GM10248 (cell line): Measurements from ENCODE around the gene ADAM22.

ENCODE experiments used
- CTCF ChIA-PET: fragments of 300-600 bp; sonication (Branson Sonifier 250); formaldehyde crosslinking; extraction: SDS; loops from one replicate; lab custom pipeline; 2021; ENCODE audit warnings: antibody characterized with exemption; lab: Yijun Ruan, JAX
- POLR2A ChIA-PET: fragments of 350-650 bp; sonication (Branson Sonifier 250); formaldehyde crosslinking; extraction: SDS; loops from one replicate; lab custom pipeline; 2020; ENCODE audit warnings: antibody characterized with exemption; lab: Yijun Ruan, JAX
- DNase-seq: peaks from one replicate; pipeline ENCODE4 v3.0.0; 2012; ENCODE audit errors: extremely low spot score
- TF ChIP-seq, protein P1 (sequence below): IDR thresholded peaks from 2 replicates; pipeline ENCODE4 v1.5.1; 2012; ENCODE audit warnings: mild to moderate bottlenecking, low read depth; ENCODE audit errors: extremely low read depth, missing control alignments, control extremely low read depth

ADAM22 gene

DNA sequence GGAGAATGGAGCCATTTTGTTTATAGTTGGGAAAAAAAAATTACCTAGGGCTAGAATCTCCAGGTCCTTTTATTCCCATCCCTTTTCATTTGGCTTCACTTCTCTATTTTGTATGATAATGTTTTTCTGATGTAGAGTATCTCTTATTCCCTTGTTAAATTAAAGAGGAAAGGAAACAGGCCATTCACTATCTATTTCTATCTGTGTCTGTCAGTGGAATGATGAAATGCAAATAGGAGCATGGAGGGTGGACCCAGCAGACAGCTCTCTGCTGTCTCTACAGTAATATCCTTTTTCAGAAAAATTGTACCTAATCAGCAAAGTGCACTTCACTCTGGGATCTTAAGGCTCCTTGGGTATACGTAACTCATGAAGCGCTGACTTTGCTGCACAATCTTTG, 149.8 kb downstream of the ADAM22 start:
- DNase-seq, result no peak
- TF ChIP-seq, protein P1, sequence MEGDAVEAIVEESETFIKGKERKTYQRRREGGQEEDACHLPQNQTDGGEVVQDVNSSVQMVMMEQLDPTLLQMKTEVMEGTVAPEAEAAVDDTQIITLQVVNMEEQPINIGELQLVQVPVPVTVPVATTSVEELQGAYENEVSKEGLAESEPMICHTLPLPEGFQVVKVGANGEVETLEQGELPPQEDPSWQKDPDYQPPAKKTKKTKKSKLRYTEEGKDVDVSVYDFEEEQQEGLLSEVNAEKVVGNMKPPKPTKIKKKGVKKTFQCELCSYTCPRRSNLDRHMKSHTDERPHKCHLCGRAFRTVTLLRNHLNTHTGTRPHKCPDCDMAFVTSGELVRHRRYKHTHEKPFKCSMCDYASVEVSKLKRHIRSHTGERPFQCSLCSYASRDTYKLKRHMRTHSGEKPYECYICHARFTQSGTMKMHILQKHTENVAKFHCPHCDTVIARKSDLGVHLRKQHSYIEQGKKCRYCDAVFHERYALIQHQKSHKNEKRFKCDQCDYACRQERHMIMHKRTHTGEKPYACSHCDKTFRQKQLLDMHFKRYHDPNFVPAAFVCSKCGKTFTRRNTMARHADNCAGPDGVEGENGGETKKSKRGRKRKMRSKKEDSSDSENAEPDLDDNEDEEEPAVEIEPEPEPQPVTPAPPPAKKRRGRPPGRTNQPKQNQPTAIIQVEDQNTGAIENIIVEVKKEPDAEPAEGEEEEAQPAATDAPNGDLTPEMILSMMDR, result no peak
- POLR2A ChIA-PET, result no interaction called here
- CTCF ChIA-PET, result interaction anchor here (1.3 kb wide), 1 partner anchor 11 kb away, joined by 3 read pairs; no protein-coding TSS in a partner anchor

DNA sequence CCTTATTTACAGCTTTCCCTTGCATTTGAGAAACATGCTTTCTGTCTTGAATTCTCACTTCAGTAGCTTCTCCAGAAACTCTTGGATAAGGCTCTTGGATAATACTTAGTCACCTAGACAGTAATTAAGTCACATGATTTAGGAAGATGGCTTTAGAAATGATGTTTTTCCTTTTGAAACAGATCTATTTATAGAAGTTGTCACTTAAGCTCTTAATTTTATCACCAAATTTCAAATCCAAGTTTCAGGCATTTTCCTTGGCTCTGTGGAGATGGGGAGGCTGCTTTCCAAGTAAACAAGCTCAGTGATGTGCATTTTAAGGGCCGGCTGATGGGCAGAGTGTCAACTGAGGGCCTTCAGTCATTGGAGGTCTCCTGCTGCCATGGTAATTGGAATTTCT, 155.5 kb downstream of the ADAM22 start:
- CTCF ChIA-PET, result interaction anchor here (1.0 to 2.8 kb wide), 7 partner anchors 9 to 252 kb away, joined by 3 to 10 read pairs (median 5); no protein-coding TSS in a partner anchor
- TF ChIP-seq, protein P1, result no peak
- DNase-seq, result no peak
- POLR2A ChIA-PET, result no interaction called here

DNA sequence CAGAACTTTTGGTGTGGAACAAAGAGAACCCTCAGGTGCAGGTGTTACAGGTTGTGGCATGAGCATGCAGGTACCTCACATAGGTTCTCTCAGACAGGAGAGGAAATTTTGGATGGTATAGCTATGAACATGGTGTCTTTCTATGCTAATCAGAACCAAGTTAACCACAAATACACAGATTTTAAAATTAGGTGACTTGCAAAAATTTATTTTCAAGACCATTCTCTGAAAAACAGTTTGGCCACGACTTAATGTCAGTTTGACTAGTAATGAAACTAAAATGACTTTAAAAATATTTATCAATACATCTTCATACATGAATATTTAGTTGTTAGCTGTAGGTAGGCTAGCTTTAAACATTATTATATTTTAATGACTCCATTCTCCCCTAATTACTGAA, 156.2 kb downstream of the ADAM22 start:
- no peak for DNase-seq
- TF ChIP-seq, protein P1, result no peak
- CTCF ChIA-PET, result interaction anchor here (1.0 to 2.8 kb wide), 8 partner anchors 8 to 253 kb away, joined by 3 to 10 read pairs (median 4); no protein-coding TSS in a partner anchor
- POLR2A ChIA-PET, result no interaction called here

DNA sequence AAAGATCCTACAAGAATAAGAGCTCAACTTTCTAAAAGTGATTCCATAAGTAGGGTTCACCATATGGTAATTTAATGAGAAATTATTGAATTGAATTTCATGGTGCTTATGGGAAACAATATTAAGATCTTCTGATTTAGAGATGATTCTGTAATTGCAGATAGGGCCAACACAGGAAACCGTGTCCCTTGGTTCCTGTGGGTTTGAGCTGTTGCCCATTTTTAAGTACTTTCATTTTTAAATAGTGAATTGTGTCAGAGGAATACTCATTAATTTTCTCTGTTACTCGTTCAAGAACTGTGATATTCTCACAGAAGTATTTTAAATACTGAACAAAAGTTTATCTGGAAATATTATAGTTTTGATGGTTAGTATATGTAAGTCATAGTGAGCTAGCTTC, 156.6 kb downstream of the ADAM22 start:
- TF ChIP-seq, protein P1, result no peak
- no peak for DNase-seq
- POLR2A ChIA-PET, result no interaction called here
- CTCF ChIA-PET, result interaction anchor here (1.0 to 2.8 kb wide), 4 partner anchors 10 to 22 kb away, joined by 3 to 10 read pairs (median 5); no protein-coding TSS in a partner anchor

DNA sequence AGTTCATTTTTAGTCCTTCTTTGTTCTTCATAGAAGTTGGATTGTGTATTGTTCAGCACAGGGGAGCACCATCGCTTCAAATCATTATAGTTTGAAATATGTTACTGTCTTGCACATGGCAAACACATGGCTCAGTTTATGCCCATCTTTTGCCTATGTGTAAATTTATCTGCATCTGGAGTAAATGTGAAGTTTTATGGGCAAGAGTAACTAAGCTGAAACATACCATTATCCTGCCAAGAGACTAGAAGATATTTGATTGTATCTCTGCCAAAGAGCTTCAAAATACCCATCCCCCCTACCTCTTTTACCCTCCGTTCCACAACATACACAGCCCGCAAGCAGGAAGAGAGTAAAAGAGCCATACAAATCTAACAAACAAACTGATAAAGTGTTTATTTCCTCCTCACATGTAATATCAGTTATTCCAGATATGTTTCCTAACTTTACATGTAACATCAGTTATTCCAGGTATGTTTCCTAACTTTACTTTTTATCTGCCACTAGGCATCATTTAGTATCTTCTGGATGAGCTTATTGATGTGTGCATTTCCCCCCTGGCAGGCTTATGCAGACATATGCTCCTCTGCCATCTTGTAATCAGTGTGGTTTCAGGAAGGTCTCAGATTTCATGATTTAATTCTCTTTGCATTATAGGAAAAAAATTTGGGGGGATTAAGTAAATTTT, 158.1 kb downstream of the ADAM22 start:
- ChIA-PET POLR2A (no interaction called here), CTCF (interaction anchor here (1.3 to 1.6 kb wide), 3 partner anchors 9 to 23 kb away, joined by 3 to 6 read pairs (median 4); no protein-coding TSS in a partner anchor)
- no peak for DNase-seq
- TF ChIP-seq, protein P1, result no peak

DNA sequence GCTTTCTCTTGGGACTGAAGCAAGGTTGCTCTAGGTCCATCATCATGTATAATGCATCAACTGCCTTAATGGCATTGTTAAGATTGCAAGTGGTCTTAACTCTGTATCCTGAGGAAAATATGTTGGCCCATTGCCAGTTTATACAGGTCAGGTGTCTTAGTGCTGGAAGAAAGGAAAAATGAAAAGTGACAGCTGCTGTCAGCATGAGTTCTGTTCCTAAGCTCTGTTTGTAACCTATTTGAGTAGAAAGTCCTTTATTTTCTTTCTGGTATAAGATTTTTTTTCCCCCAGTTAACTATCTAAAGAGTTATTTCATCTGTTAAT, 158.6 kb downstream of the ADAM22 start:
- ChIA-PET POLR2A (no interaction called here), CTCF (interaction anchor here (1.3 to 1.6 kb wide), 4 partner anchors 9 to 587 kb away, joined by 3 to 6 read pairs (median 4); no protein-coding TSS in a partner anchor)
- no peak for DNase-seq
- TF ChIP-seq, protein P1, result no peak
